ENCODE results near the gene GRK5.

GRCh38 chr10:119421891-119422681 lies 214.7 kb downstream of the GRK5 start:
- TF ChIP-seq GATA2 (IDR thresholded peaks at IDR 0.05; ENCODE audit: low read depth, low read length) = no peak
- TF ChIP-seq GATA3 (IDR thresholded peaks at IDR 0.05; ENCODE audit: low read depth, low read length) = no peak

All from SH-SY5Y (cell line).